ENCODE data around the gene GBGT1.

GRCh38 chr9:133201424-133202144, 37.9 kb upstream of the GBGT1 start:
- TF ChIP-seq POLR2AphosphoS5 (IDR thresholded peaks at IDR 0.05; ENCODE audit: low read depth, low read length) (no peak), TAF1 (IDR thresholded peaks at IDR 0.05; ENCODE audit: borderline replicate concordance, insufficient read depth, low read length) (no peak), REST (IDR thresholded peaks at IDR 0.05; ENCODE audit: insufficient read depth in 1 of 2, low read depth in 2 of 2, low read length in 2 of 2) (no peak), SIN3A (IDR thresholded peaks at IDR 0.05; ENCODE audit: borderline replicate concordance, insufficient read depth, low read length) (no peak), FOXP2 (optimal IDR thresholded peaks at IDR 0.05; ENCODE audit: borderline replicate concordance, extremely low read depth, extremely low read length, insufficient read depth) (no peak)
